ENCODE data around the gene TFEB.

The TFEB gene

GRCh38 chr6:41708856-41709255 is 26.6 kb downstream of the TFEB start:
- in situ Hi-C loops (cut with MboI; ENCODE audit: low sequenced_read_pairs): no loop called here

GRCh38 chr6:41707565-41708200 is 27.7 kb downstream of the TFEB start:
- in situ Hi-C loops (cut with MboI; ENCODE audit: low sequenced_read_pairs): no loop called here

- in situ Hi-C loops (cut with MboI; ENCODE audit: low sequenced_read_pairs): no loop called here
Observed at GRCh38 chr6:41706876-41707564, 28.4 kb downstream of the TFEB start.

DNA sequence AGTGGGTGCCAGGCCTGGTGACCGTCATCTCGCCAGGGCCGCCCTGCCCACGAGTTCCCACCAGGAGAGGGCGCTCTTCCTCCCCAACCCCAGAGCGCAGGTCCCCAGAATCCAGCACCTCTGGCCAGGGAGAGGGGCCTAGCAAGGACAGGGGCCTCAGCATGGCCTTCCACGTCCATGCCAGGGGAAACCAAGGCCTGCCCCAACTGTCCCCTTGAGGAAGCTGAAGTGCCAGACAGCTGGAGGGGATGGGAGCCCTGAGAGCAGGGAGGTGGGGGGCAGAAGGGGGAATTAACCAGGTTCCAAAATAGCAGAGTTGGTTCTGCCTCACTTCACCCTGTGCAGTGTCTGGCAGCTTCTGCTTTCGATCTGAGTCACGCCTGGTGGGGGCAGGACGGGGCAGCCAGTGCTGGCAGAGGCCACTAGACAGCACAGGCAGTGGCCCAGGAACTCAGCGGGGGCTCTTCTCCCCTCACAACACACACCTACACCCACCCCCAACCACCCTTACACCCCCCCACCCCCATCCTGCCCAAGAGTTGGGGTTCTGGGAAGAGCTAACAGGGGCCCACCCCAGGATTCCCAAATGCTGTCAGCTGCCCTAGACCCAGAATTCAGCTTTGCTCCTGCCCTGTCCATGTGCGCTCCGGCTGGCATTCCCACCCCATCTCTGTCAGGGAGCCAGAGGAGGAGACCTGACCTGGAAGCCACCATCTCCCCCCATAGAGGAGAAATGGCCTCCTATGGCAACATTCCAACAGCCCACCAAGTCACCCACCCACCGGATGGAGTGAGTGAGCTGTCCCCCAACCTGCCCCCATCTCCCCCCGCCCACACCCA is 29.2 kb downstream of the TFEB start:
- in situ Hi-C loops (cut with MboI; ENCODE audit: low sequenced_read_pairs): no loop called here

GRCh38 chr6:41705311-41705995 is 30.0 kb downstream of the TFEB start:
- in situ Hi-C loops (cut with MboI; ENCODE audit: low sequenced_read_pairs): no loop called here

DNA sequence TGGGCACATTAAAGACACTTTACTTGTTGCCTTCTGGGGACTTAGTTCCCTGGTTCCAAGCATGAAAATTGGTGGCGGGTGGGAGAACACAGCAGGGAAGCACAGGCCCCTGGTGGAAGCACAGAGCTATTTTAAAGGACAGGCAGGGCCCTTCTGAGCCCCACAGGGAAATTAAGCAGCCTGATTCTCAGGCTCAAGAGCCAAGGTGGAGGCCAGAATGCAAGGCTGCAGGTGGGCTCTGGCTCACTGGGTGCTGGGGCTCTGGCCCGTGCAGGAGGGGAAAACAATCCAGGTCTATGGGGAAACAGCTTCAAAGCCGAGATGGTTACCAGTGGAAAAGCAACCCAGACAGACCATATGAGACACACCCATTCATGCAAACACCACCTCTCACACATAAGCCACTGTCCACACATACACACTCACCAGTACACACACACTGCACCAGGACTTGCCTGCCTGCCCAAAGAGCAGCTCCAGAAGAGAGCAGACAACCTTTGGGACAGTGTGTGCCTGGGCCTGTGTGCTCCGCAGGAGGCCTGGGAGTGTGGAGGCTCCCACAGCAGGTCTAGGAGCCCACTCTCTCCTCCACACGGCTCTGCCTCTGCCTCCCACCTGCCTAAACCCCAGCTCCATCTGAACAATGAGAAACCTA is 30.6 kb downstream of the TFEB start:
- in situ Hi-C loops (cut with MboI; ENCODE audit: low sequenced_read_pairs): no loop called here

DNA sequence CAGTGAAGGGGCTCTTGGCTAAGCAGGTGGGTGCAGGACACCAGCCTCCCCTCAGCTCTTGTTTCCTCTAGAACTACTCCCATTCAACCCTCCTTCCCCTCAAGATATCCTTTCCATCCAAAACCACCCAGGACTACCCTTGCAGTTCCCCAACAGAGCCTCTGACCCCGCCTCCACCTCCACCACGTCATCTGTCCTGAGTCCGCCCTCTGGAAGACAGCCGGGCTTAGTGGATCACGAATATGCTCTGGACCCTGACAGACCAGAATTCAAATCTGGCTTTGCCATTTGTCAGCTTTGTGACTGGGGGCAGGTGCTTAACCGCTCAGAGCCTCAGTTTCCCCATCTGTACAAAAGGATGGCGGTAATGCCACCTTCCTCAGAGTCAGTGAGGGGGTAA is 31.4 kb downstream of the TFEB start:
- in situ Hi-C loops (cut with MboI; ENCODE audit: low sequenced_read_pairs): no loop called here

- in situ Hi-C loops (cut with MboI; ENCODE audit: low sequenced_read_pairs): no loop called here
Observed at GRCh38 chr6:41702771-41703494, 32.5 kb downstream of the TFEB start.

DNA sequence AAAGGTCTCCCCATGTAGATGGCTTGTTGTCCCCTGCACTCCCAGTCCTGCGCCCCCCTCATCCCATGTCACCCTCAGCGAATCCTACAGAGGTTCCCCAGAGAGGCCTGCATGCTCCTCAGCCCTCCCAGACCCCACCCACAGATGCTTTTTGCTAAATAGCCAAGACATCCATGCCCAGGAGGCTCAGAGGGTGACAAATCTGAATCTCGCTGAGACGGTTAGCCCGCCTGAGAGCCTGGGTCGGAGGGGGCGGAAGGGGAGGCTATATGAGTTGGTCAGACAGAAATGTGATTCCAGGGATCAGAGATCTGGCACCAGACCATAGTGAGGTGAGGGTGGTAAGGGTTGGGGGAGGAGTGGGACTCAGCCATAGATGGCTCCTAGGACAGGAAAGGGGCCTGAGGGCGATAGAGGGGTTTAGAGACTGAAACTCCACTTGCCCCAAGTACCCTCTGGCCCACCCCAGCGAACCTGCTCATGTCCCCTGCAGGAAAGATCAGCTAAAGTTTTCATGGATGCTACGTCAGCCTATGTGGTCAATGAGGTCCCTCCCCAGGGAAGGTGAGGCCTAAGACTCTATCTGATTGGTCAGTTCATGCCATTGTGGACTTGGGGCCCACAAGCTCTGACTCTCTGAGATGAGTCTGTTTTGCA is 33.2 kb downstream of the TFEB start:
- in situ Hi-C loops (cut with MboI; ENCODE audit: low sequenced_read_pairs): no loop called here

DNA sequence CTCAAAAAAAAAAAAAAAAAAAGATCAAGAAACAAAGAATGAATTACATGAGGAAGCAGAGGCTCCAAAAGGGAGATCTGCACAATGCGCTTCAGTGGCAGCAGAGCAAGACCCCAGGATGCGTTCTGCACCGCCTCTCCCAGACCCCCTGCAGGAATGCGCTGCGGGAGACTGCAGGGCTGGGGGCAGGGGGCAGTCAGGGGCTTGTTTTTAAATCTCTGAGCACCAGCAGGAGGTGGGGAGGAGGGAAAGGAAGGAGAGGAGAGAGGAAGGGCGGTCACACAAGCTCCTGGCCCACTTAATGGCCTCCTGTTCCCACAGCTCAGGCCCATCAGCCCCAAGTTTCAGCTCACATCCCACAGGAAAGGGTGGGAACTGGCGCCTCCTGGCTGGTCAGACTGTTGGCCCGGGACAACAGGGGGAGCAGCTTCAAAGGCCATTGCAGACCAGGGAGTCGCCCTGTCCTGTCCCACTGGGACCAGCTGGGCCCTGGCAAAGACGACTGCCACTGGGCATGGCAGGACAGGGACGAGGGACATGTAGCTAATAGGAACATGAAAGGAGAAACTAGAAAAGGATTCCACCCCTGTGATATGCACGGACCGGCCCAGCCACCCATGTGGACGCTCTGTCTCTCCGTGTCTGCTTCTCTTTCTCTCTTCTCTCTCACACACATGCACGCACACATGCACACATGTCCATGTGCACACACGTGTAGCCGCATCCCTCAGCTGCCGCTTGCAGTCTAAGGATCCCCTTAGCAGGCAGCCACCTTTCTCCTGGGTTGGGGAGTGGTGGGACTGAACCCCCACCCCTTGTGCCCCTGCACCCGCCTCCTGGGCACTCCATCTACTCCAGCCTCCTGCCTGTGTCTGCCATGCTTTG is 34.7 kb downstream of the TFEB start:
- in situ Hi-C loops (cut with MboI; ENCODE audit: low sequenced_read_pairs): no loop called here

- in situ Hi-C loops (cut with MboI; ENCODE audit: low sequenced_read_pairs): loop anchor here (10.0 kb wide), 1 partner anchor 76 kb away; the partner anchor contains the start of gene FRS3
Observed at GRCh38 chr6:41699063-41699462, 36.3 kb downstream of the TFEB start.

- in situ Hi-C loops (cut with MboI; ENCODE audit: low sequenced_read_pairs): loop anchor here (10.0 kb wide), 1 partner anchor 77 kb away; the partner anchor contains the start of gene FRS3
Observed at GRCh38 chr6:41697861-41698781, 37.3 kb downstream of the TFEB start.

DNA sequence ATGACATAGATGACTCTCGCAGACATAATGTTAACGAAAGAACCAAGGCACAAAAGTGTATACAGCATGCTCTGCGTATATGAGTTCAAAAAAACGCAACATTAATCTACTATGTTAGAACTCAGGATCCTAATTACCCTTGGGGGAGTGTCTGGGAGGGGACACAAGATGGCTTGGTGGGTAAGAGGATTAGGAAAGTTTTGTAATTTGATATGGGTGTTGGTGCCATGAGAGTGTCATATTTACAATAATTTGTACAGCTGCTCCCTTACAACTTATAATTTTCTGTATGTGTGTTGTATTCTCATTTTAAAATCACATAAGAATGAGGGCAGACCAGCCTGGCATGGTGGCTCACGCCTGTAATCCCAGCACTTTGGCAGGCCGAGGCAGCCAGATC is 38.6 kb downstream of the TFEB start:
- in situ Hi-C loops (cut with MboI; ENCODE audit: low sequenced_read_pairs): loop anchor here (10.0 kb wide), 1 partner anchor 78 kb away; the partner anchor contains the start of gene FRS3

DNA sequence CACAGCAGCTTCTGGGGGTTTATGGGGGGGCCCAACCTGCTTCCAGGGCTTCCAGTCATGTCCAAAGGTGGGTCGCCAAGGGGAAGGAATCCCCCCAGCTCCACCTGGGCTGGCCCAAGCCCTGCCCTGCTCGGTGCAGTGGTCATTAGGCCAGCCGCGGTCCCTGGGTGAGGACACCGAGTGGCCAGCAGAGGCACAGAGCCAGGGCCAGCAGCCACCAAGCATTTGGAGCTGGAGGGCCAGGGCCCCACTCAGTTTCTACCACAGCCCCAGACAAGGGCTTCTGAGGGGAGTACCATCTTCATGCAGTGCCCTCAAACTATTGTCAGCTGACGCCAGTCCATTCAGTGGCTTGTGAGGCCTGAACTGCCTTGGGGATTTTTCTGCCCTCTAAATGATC is 39.6 kb downstream of the TFEB start:
- in situ Hi-C loops (cut with MboI; ENCODE audit: low sequenced_read_pairs): loop anchor here (10.0 kb wide), 1 partner anchor 79 kb away; the partner anchor contains the start of gene FRS3

- in situ Hi-C loops (cut with MboI; ENCODE audit: low sequenced_read_pairs): loop anchor here (10.0 kb wide), 1 partner anchor 80 kb away; the partner anchor contains the start of gene FRS3
Observed at GRCh38 chr6:41694815-41695526, 40.4 kb downstream of the TFEB start.
